Endodermal cell (in vitro differentiated cells): ENCODE data around the gene ACP2. TPM values are rescaled to one million over a fixed set of nuclear protein-coding genes. Genes with fewer than 3 reads are reported as not detected.
A peak's percentile ranks its signal among the peaks of the same experiment; 100 is the strongest.

Experiments
- DNase-seq: peaks from one replicate; pipeline ENCODE4 v3.0.0-alpha.2; 2017
- H3K27ac ChIP-seq: 2 replicates; pipeline ENCODE4 v1.5.1; 2013; ENCODE audit warnings: mild to moderate bottlenecking, low read depth, low read length, moderate library complexity
- H3K27me3 ChIP-seq: 2 replicates; pipeline ENCODE4 v1.6.1; 2013; ENCODE audit warnings: mild to moderate bottlenecking, low read length, moderate library complexity; ENCODE audit not compliant: insufficient read depth, control insufficient read depth, poor library complexity, severe bottlenecking
- H3K36me3 ChIP-seq: 2 replicates; pipeline ENCODE4 v1.7.0; 2013; ENCODE audit warnings: mild to moderate bottlenecking, low read length, moderate library complexity; ENCODE audit not compliant: control insufficient read depth, insufficient read depth
- H3K4me1 ChIP-seq: one replicate; pipeline ENCODE4 v1.7.0; 2013; ENCODE audit warnings: low read length; ENCODE audit not compliant: control insufficient read depth, insufficient read depth
- H3K4me3 ChIP-seq: 2 replicates; pipeline ENCODE4 v1.5.1; 2013; ENCODE audit warnings: mild to moderate bottlenecking, low read length, moderate library complexity
- H3K9ac ChIP-seq: 2 replicates; pipeline ENCODE4 v1.6.1; 2013; ENCODE audit warnings: mild to moderate bottlenecking, low read length, moderate library complexity; ENCODE audit not compliant: poor library complexity, severe bottlenecking; ENCODE audit errors: extremely low read depth
- H3K9me3 ChIP-seq: 2 replicates; pipeline ENCODE4 v1.6.1; 2013; ENCODE audit warnings: mild to moderate bottlenecking, low read length, moderate library complexity; ENCODE audit not compliant: control insufficient read depth
- H3K27ac Mint-ChIP-seq: 2 replicates; pipeline ENCODE4 v1.8.0; 2020; ENCODE audit warnings: mixed read lengths
- H3K27me3 Mint-ChIP-seq: 2 replicates; pipeline ENCODE4 v1.8.0; 2021; ENCODE audit warnings: mild to moderate bottlenecking, mixed read lengths; ENCODE audit not compliant: insufficient read depth
- H3K36me3 Mint-ChIP-seq: 2 replicates; pipeline ENCODE4 v1.8.0; 2020; ENCODE audit warnings: low read depth, mixed read lengths
- H3K4me1 Mint-ChIP-seq: 2 replicates; pipeline ENCODE4 v1.8.0; 2020; ENCODE audit warnings: mixed read lengths
- H3K4me3 Mint-ChIP-seq: 2 replicates; pipeline ENCODE4 v1.8.0; 2020; ENCODE audit warnings: mild to moderate bottlenecking, moderate library complexity, mixed read lengths
- H3K9me3 Mint-ChIP-seq: 2 replicates; pipeline ENCODE4 v1.8.0; 2020; ENCODE audit warnings: mild to moderate bottlenecking, mixed read lengths
- WGBS, 2 experiments: methylation state at CpG; one replicate each; pipeline versions ENCODE4 v1.1.5 to v1.1.7; 2013; ENCODE audit warnings: missing lambda C conversion rate in 2 of 2, mixed read lengths in 1 of 2; ENCODE audit not compliant: insufficient coverage in 1 of 2, insufficient read length in 1 of 2; 5-methylcytosine and 5-hydroxymethylcytosine counted together
- total RNA-seq, 2 donors: library from RNA; stranded (reverse); fragmentation: NEBNext Ultra II Directional in 1 of 2; extraction: Animal tissue kit (Norgen Biotek cat#: 25700) in 1 of 2; gene quantifications; 2 replicates in 1 of 2; 3 replicates in 1 of 2; pipeline ENCODE4 v1.2.1, GENCODE V29; 2021
- TF ChIP-seq, protein P1 (sequence below): fragments of 200-600 bp; sonication (generic); conservative IDR thresholded peaks from 2 replicates; pipeline ENCODE4 v1.5.0; 2021; ENCODE audit warnings: antibody characterized with exemption, mild to moderate bottlenecking

The ACP2 gene
- total RNA-seq, 2 donors from 2014 or later = 42.9 to 45.9 TPM

DNA sequence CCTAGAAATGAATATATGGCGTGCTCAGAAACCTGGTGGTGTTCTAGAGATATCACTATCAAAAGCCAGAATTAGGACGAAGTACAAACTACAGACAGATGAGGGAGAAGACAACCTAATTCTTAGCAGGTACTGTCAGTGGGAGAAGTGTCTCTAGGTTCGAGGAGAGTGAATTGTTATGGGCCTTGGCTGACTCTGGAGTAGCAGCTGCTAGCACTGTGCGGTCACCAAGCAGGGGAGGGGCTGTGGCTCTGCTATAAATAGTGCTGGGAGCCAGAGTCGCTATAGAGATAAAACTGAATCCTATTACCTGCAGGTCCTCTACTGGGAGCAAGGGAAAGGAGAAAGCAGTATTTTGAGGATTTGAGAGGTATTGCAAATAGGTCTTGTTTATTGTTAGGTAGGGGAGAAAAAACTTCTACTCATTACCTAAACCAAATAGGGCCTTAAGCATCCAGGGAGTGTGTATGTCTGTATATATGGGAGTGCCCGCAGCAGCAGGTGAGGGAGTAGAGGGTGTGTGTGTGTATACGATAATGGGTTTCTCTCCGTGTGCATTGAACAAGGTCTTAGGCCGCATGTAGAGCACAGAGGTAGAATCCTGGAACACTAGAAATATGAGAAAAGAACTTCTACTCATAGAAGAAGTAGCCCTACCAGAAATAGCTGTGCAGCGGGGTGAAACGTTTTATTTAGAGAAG lies 23.5 kb upstream of the ACP2 start:
- DNase-seq = no peak
- Mint-ChIP-seq H3K27ac (no peak overlapping the region), H3K4me3 (no peak overlapping the region), H3K4me1 (peaks cover 53% of the 10 kb centered on the region), H3K9me3 (no peaks in the 10 kb centered on the region), H3K36me3 (peaks cover 21% of the 10 kb centered on the region), H3K27me3 (no peaks in the 10 kb centered on the region)
- peak overlapping the region; percentile 39 for H3K4me3 ChIP-seq
- H3K9me3 ChIP-seq = no peaks in the 10 kb centered on the region
- no peaks in the 10 kb centered on the region for H3K27me3 ChIP-seq
- H3K4me1 ChIP-seq = peaks cover 23% of the 10 kb centered on the region
- H3K36me3 ChIP-seq = peaks cover 13% of the 10 kb centered on the region
- H3K9ac ChIP-seq = no peak overlapping the region
- TF ChIP-seq, protein P1, sequence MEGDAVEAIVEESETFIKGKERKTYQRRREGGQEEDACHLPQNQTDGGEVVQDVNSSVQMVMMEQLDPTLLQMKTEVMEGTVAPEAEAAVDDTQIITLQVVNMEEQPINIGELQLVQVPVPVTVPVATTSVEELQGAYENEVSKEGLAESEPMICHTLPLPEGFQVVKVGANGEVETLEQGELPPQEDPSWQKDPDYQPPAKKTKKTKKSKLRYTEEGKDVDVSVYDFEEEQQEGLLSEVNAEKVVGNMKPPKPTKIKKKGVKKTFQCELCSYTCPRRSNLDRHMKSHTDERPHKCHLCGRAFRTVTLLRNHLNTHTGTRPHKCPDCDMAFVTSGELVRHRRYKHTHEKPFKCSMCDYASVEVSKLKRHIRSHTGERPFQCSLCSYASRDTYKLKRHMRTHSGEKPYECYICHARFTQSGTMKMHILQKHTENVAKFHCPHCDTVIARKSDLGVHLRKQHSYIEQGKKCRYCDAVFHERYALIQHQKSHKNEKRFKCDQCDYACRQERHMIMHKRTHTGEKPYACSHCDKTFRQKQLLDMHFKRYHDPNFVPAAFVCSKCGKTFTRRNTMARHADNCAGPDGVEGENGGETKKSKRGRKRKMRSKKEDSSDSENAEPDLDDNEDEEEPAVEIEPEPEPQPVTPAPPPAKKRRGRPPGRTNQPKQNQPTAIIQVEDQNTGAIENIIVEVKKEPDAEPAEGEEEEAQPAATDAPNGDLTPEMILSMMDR = no peak
- WGBS, 2 experiments = 86 to 90% methylated on average over 5 to 11 of the region's 11 CpGs
- H3K27ac ChIP-seq = no peak overlapping the region

DNA sequence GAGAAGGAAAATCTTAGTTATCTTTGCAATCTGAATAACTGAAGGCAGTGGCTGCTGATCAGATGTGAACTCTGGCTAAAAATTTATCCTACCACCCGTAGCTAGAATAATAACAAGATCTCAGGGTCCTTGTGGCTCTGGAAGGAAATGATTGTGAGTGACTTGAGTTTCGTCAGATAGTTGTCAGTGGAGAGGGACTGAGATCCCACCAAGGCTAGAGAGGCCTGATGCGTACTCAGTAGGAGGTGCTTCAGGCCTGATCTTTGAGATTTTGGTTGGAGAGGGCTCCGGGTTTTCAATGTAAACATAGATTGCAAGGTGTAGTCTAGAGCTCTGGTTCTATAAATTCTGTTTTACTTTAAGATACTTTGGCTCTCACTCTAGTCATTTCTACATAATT lies 22.7 kb upstream of the ACP2 start:
- TF ChIP-seq, protein P1 = no peak
- H3K9ac ChIP-seq = no peak overlapping the region
- WGBS, 2 experiments = 79 to 88% methylated on average over 4 of the region's 4 CpGs
- no peak overlapping the region for H3K27ac ChIP-seq
- H3K4me1 ChIP-seq = peaks cover 17% of the 10 kb centered on the region
- DNase-seq = no peak
- H3K27me3 Mint-ChIP-seq = no peaks in the 10 kb centered on the region
- H3K36me3 Mint-ChIP-seq = peaks cover 13% of the 10 kb centered on the region
- H3K27ac Mint-ChIP-seq = no peak overlapping the region
- H3K4me1 Mint-ChIP-seq = peaks cover 46% of the 10 kb centered on the region
- H3K4me3 Mint-ChIP-seq = peak overlapping the region; percentile 67
- H3K36me3 ChIP-seq = peaks cover 9% of the 10 kb centered on the region
- no peaks in the 10 kb centered on the region for H3K27me3 ChIP-seq
- peak overlapping the region; percentile 76 for H3K4me3 ChIP-seq
- no peaks in the 10 kb centered on the region for H3K9me3 ChIP-seq
- H3K9me3 Mint-ChIP-seq = no peaks in the 10 kb centered on the region

DNA sequence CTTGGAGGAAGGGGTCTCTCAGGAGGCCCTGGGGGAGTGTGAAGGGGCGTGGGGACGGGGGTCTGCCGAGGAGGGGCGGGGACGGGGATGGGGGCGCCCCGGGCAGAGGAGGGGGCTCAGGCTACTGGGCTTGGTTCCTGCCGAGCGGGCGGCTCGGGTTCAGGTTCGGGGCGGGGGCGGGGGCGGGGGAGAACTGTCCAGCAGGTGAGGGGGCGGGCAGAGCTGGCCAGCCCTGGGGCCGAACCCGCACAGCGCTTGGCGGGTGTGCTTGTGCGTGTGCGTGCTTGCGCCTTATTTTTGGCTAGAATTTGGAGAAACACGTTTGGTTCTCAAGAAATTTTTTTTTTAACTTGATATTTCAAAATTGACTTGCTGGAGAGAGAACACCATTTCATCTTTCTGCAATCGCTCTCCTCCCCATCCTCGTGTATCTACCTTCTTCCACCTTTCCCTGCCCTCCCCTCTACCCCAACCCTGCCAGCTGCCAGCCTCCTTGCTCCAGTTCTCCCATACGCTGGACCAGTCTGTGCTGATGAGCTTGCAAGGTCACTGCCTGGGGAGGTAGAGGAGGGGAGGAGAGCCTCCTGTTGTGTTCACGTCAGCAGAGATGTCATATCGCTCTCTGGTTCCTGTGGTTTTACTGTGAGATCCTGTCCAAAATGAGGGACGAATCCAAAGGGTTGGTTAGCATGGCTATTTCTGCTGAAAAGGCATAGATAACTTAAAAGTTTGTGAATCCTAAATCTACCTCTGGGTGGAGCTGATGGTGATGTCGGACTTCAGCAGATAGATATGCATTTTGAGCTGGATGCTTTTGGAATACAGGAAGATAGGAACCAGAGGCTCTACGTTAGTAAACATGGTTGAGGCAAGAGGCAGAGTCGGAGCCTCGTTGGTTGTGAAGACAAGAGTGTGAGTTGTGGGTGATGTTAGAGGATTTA lies 22.0 kb upstream of the ACP2 start:
- peaks cover 15% of the 10 kb centered on the region for H3K4me1 ChIP-seq
- peak overlapping the region; percentile 84 for H3K27ac ChIP-seq
- H3K9ac ChIP-seq = no peak overlapping the region
- peaks cover 39% of the 10 kb centered on the region for H3K4me1 Mint-ChIP-seq
- no peaks in the 10 kb centered on the region for H3K9me3 ChIP-seq
- peak overlapping the region; percentile 80 for H3K4me3 ChIP-seq
- H3K4me3 Mint-ChIP-seq = peak overlapping the region; percentile 67
- DNase-seq = peak; percentile 68
- H3K27me3 ChIP-seq = no peaks in the 10 kb centered on the region
- no peaks in the 10 kb centered on the region for H3K9me3 Mint-ChIP-seq
- peaks cover 7% of the 10 kb centered on the region for H3K36me3 Mint-ChIP-seq
- H3K27me3 Mint-ChIP-seq = no peaks in the 10 kb centered on the region
- H3K36me3 ChIP-seq = peaks cover 9% of the 10 kb centered on the region
- WGBS, 2 experiments = 7 to 13% methylated on average over 14 to 33 of the region's 34 CpGs
- TF ChIP-seq, protein P1 = no peak
- H3K27ac Mint-ChIP-seq = no peak overlapping the region
